Measurements from ENCODE around the gene SH2D1B.

Gene SH2D1B

DNA sequence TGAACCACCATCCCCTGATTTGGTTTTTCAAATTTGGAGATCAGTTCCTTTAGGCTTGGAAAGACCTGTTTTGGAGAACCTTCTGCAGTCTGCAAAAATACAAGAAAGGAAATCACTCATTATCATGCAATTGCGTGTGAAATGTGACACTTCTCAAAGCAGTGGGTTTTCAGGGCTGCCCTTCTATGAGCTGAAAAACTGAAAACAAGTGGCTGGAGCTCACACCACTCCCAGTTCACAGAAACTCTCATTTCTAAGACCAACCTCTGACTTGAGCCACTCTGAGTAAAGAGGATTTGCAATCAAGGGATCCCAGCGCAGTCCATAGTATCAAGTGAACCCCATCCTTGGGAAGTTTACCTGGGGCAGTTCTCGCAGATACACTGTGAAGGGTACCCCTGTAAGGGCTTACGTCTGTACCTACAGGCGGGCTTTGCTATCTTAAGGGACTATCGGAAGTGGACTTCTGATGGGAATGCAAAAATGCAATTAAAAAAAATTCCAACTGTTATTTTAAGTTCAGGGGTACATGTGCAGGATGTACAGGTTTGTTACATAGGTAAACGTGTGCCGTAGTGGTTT is 12.8 kb downstream of the SH2D1B start:
- no peak overlapping the region for H2AFZ ChIP-seq (ENCODE audit: low read length, unreplicated experiment)
- peaks cover 5% of the 10 kb centered on the region for H3K4me1 ChIP-seq (ENCODE audit: control insufficient read depth, insufficient read depth, low read length, unreplicated experiment)
- no peak overlapping the region for H3K4me3 ChIP-seq (ENCODE audit: low read depth, low read length)
- H3K27ac ChIP-seq (ENCODE audit: low read depth, low read length) = no peak overlapping the region
- H3K79me2 ChIP-seq (ENCODE audit: control insufficient read depth, insufficient read depth, low read length, unreplicated experiment) = no peaks in the 10 kb centered on the region
- H3K36me3 ChIP-seq (ENCODE audit: insufficient read depth, low read length) = no peaks in the 10 kb centered on the region
- no peaks in the 10 kb centered on the region for H3K27me3 ChIP-seq (ENCODE audit: insufficient read depth, low read length)

DNA sequence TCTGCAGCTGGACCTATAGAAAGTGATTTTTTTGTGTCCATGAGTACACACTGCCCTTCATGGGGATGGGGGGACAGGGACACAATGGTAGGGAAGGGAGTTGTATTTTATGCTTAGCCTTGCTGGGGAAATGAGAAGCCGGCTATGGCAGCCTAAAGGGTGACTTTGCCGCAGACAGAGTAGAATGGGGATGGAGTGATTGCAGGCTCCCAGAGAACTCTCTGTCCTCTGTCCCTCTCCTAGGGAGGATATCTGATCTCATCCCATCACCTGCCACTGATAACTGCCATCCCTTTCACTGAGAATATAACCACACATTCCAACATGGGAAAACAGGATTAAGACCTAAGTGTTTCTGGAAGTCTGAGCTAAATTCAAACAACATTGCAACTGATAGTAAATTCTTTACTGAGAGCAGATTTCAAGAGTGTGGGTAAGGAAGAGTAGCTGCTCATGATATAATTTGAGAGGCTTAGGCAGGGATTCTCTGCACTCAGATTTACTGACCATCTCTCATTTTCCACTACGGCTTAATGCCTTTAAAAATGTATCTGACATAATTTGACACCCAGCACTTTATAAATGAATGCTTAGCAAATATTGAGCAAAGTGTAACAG is 13.9 kb downstream of the SH2D1B start:
- H3K36me3 ChIP-seq (ENCODE audit: insufficient read depth, low read length) = no peaks in the 10 kb centered on the region
- H2AFZ ChIP-seq (ENCODE audit: low read length, unreplicated experiment) = no peak overlapping the region
- no peak overlapping the region for H3K4me3 ChIP-seq (ENCODE audit: low read depth, low read length)
- H3K79me2 ChIP-seq (ENCODE audit: control insufficient read depth, insufficient read depth, low read length, unreplicated experiment) = no peaks in the 10 kb centered on the region
- H3K4me1 ChIP-seq (ENCODE audit: control insufficient read depth, insufficient read depth, low read length, unreplicated experiment) = peaks cover 5% of the 10 kb centered on the region
- no peak overlapping the region for H3K27ac ChIP-seq (ENCODE audit: low read depth, low read length)
- H3K27me3 ChIP-seq (ENCODE audit: insufficient read depth, low read length) = no peaks in the 10 kb centered on the region

DNA sequence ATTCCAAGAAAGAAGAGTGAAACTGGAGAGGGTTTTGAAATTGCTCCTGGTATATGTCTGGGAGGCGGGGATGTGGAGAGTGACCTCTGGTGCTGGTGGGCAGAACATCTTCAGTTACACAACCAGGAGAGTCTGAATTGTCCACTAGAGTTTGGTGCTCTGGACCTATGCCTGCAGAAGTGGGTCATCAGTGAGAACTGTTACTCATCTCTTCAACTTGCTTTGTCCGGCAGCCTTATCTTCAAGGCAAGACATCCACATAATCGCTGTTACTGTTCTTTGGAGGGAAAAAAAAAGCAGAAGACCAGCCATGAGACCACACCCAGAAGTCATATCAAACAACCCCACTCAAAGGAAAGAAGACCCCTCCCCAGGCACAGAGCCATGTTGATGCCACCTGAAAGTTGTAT is 14.9 kb downstream of the SH2D1B start:
- Histone ChIP-seq H3K4me1 (ENCODE audit: control insufficient read depth, insufficient read depth, low read length, unreplicated experiment) (peaks cover 5% of the 10 kb centered on the region), H3K79me2 (ENCODE audit: control insufficient read depth, insufficient read depth, low read length, unreplicated experiment) (no peaks in the 10 kb centered on the region), H3K27me3 (ENCODE audit: insufficient read depth, low read length) (no peaks in the 10 kb centered on the region), H2AFZ (ENCODE audit: low read length, unreplicated experiment) (no peak overlapping the region), H3K36me3 (ENCODE audit: insufficient read depth, low read length) (no peaks in the 10 kb centered on the region), H3K4me3 (ENCODE audit: low read depth, low read length) (no peak overlapping the region), H3K27ac (ENCODE audit: low read depth, low read length) (no peak overlapping the region)

DNA sequence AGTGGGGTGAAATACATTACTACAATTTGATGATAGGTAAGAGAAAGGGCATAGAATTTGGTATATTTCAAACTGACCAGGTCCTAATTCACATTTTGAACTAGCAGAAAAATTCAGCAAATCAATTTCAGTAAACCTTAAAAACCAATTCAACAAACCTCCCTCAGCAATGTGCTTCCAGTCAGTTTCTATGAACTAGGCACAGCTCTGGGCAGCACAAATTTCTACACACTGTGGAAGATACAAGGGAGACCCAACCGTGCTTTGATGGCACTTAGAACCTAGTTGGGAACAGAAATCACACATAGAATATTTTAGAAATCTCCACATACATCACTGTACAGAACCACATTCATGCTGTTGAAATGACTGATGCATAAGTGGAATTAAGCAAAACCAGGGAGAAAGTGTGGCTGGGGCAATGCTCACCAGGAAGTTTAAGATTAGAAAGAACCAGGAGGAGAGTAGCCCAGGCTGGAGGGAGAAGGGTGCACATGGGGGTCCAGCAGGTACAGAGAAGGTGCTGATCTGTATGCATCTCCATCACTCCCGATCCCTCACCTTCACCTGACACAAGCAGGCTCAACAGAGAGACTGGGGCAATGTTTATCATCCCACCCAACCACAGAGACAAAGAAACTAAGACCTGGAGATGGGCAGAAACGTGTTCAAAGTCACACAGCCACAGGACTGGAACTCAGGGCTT is 15.6 kb downstream of the SH2D1B start:
- no peak overlapping the region for H2AFZ ChIP-seq (ENCODE audit: low read length, unreplicated experiment)
- H3K79me2 ChIP-seq (ENCODE audit: control insufficient read depth, insufficient read depth, low read length, unreplicated experiment) = no peaks in the 10 kb centered on the region
- H3K27ac ChIP-seq (ENCODE audit: low read depth, low read length) = no peak overlapping the region
- peaks cover 5% of the 10 kb centered on the region for H3K4me1 ChIP-seq (ENCODE audit: control insufficient read depth, insufficient read depth, low read length, unreplicated experiment)
- H3K36me3 ChIP-seq (ENCODE audit: insufficient read depth, low read length) = no peaks in the 10 kb centered on the region
- no peak overlapping the region for H3K4me3 ChIP-seq (ENCODE audit: low read depth, low read length)
- no peaks in the 10 kb centered on the region for H3K27me3 ChIP-seq (ENCODE audit: insufficient read depth, low read length)

- Histone ChIP-seq H3K79me2 (ENCODE audit: control insufficient read depth, insufficient read depth, low read length, unreplicated experiment) (no peaks in the 10 kb centered on the region), H3K36me3 (ENCODE audit: insufficient read depth, low read length) (no peaks in the 10 kb centered on the region), H3K4me3 (ENCODE audit: low read depth, low read length) (no peak overlapping the region), H3K27me3 (ENCODE audit: insufficient read depth, low read length) (no peaks in the 10 kb centered on the region), H3K27ac (ENCODE audit: low read depth, low read length) (no peak overlapping the region), H3K4me1 (ENCODE audit: control insufficient read depth, insufficient read depth, low read length, unreplicated experiment) (no peaks in the 10 kb centered on the region), H2AFZ (ENCODE audit: low read length, unreplicated experiment) (peak overlapping the region; percentile 44)
These were observed 20.0 kb downstream of the SH2D1B start for GRCh38 chr1:162391790-162392563.

- Histone ChIP-seq H3K36me3 (ENCODE audit: insufficient read depth, low read length) (no peaks in the 10 kb centered on the region), H3K27me3 (ENCODE audit: insufficient read depth, low read length) (no peaks in the 10 kb centered on the region), H2AFZ (ENCODE audit: low read length, unreplicated experiment) (no peak overlapping the region), H3K4me1 (ENCODE audit: control insufficient read depth, insufficient read depth, low read length, unreplicated experiment) (no peaks in the 10 kb centered on the region), H3K4me3 (ENCODE audit: low read depth, low read length) (no peak overlapping the region), H3K27ac (ENCODE audit: low read depth, low read length) (no peak overlapping the region), H3K79me2 (ENCODE audit: control insufficient read depth, insufficient read depth, low read length, unreplicated experiment) (no peaks in the 10 kb centered on the region)
These were observed 21.3 kb downstream of the SH2D1B start for GRCh38 chr1:162390396-162391185.

DNA sequence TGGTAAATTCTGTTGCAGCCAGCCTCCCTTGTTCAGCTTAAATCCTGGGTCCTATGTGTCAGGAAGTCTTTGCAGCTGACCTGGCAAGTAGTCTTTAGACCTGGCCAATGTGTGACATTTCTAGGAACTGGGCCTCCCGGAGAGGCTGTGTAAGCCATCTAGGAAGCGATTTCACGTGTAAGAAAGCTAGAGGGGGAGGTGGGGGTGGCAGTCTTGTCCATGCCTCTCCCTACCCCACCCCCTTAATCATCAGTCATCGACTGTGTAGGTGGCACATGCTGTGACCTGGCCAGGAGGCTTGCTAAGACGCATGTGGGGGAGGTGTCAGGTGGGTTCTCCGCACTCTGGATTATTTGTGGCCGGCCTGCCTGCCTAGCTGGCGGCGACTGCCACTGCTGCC is 22.0 kb downstream of the SH2D1B start:
- no peaks in the 10 kb centered on the region for H3K27me3 ChIP-seq (ENCODE audit: insufficient read depth, low read length)
- no peak overlapping the region for H3K27ac ChIP-seq (ENCODE audit: low read depth, low read length)
- no peaks in the 10 kb centered on the region for H3K4me1 ChIP-seq (ENCODE audit: control insufficient read depth, insufficient read depth, low read length, unreplicated experiment)

DNA sequence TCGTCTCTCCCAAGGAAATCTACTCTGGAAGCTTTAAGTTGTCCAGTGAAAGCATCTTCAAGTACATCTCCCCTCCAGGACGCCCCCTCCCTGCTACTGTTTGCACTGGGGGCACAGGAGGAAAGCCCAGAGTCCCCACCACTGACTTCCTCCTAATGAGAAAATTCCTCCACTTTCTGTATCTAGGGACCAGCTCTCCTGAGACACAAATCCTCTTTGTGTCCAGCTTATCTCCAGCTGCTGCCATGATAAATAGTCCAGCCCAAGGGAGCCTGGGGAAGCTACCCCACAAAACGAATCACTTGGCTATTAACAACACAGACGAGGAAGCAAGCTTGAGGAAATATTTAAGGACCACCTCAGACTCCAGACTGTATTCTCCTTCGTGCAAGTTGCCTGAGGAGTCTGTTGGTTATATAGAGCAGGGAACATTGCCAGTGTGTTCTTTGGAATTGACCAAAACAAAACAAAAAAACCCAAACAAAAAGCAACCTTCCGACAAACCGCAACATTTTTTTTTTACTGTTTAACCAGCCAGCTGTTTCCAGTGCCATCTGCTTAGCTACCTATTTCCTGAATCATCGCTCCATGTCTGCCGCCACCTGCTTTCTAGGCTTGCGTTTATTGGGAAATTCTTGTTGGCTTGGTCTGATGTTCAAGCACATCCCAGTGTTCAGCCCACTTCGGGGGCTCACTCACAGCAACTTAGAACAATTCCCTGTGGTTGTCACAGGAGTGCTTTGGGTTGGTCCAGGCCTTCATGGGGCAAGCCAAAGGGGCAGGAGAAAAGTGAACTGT is 22.7 kb downstream of the SH2D1B start:
- H3K27ac ChIP-seq (ENCODE audit: low read depth, low read length) = no peak overlapping the region
- no peaks in the 10 kb centered on the region for H3K27me3 ChIP-seq (ENCODE audit: insufficient read depth, low read length)
- H3K79me2 ChIP-seq (ENCODE audit: control insufficient read depth, insufficient read depth, low read length, unreplicated experiment) = no peaks in the 10 kb centered on the region
- no peaks in the 10 kb centered on the region for H3K36me3 ChIP-seq (ENCODE audit: insufficient read depth, low read length)
- H3K4me1 ChIP-seq (ENCODE audit: control insufficient read depth, insufficient read depth, low read length, unreplicated experiment) = no peaks in the 10 kb centered on the region
- no peak overlapping the region for H2AFZ ChIP-seq (ENCODE audit: low read length, unreplicated experiment)
- no peak overlapping the region for H3K4me3 ChIP-seq (ENCODE audit: low read depth, low read length)

More for the DNA sequence above, 22.0 kb downstream of the SH2D1B start:
- Histone ChIP-seq H2AFZ (ENCODE audit: low read length, unreplicated experiment) (no peak overlapping the region), H3K4me3 (ENCODE audit: low read depth, low read length) (no peak overlapping the region), H3K36me3 (ENCODE audit: insufficient read depth, low read length) (no peaks in the 10 kb centered on the region), H3K79me2 (ENCODE audit: control insufficient read depth, insufficient read depth, low read length, unreplicated experiment) (no peaks in the 10 kb centered on the region)

- Histone ChIP-seq H3K4me1 (ENCODE audit: control insufficient read depth, insufficient read depth, low read length, unreplicated experiment) (no peaks in the 10 kb centered on the region), H2AFZ (ENCODE audit: low read length, unreplicated experiment) (no peak overlapping the region), H3K4me3 (ENCODE audit: low read depth, low read length) (no peak overlapping the region), H3K27ac (ENCODE audit: low read depth, low read length) (no peak overlapping the region), H3K79me2 (ENCODE audit: control insufficient read depth, insufficient read depth, low read length, unreplicated experiment) (no peaks in the 10 kb centered on the region), H3K27me3 (ENCODE audit: insufficient read depth, low read length) (no peaks in the 10 kb centered on the region), H3K36me3 (ENCODE audit: insufficient read depth, low read length) (no peaks in the 10 kb centered on the region)
These were observed 23.3 kb downstream of the SH2D1B start for GRCh38 chr1:162388615-162389014.
